Measurements from ENCODE around the gene FAM13B.

The FAM13B gene

DNA sequence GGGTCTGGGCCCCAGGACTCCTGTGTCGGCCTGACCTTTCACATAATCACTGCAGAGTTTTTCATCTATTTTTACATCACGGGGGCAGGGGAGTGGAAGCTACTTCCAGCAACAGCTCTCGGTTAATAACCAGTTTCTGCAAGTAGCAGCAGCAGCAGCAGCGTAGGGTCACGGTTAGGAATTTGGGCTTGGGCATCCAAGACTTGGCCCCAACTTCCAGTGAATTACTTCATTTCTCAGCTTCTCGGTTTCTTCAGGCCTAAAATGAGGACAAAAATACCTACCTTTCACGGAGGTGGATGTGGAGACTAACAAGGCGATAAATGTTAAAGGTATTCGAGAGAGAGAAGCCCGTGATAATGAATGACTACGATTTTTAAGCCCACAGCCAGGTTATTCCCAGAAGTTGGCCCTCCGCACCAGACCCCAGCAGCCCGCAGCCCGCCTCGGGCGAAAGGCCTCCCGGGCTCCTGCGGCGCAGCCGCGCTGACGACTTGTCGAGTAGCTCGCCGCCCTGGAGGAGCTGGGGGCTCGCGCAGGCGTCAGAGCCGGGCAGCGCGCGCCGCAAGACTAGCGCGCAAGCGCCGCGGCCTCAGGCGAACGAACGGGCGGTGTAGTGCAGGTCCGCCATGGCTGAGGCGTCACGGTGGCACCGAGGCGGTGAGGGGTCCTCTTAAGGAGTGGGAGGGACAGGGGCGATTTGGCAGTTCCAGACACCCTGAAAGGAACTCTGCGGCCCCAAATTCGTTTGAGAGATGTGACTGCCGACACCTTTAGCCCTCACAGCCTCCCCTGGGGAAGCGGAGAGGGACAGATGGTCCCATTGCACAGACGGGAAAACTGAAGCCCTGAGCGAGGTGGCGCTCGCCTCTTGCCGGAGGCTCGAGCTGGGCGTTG is 143.8 kb downstream of the FAM13B start, which contains the start of gene PKD2L2:
Gene PKD2L2, plus strand, starts transcription at position 595 of the 897 bp plus-strand sequence. Its CDS starts 35 bp downstream, at position 630.
- peak; percentile 98 for DNase-seq (ENCODE audit: low read depth)
- peak within 1 kb of the TSS; percentile 98 for H3K4me3 ChIP-seq (ENCODE audit: low read depth, low read length)
- TF ChIP-seq, protein P1, sequence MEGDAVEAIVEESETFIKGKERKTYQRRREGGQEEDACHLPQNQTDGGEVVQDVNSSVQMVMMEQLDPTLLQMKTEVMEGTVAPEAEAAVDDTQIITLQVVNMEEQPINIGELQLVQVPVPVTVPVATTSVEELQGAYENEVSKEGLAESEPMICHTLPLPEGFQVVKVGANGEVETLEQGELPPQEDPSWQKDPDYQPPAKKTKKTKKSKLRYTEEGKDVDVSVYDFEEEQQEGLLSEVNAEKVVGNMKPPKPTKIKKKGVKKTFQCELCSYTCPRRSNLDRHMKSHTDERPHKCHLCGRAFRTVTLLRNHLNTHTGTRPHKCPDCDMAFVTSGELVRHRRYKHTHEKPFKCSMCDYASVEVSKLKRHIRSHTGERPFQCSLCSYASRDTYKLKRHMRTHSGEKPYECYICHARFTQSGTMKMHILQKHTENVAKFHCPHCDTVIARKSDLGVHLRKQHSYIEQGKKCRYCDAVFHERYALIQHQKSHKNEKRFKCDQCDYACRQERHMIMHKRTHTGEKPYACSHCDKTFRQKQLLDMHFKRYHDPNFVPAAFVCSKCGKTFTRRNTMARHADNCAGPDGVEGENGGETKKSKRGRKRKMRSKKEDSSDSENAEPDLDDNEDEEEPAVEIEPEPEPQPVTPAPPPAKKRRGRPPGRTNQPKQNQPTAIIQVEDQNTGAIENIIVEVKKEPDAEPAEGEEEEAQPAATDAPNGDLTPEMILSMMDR (IDR thresholded peaks at IDR 0.05; ENCODE audit: insufficient read depth, low read depth, low read length, missing control alignments), result no peak

- DNase-seq (ENCODE audit: low read depth), result no peak
- TF ChIP-seq, protein P1 (IDR thresholded peaks at IDR 0.05; ENCODE audit: insufficient read depth, low read depth, low read length, missing control alignments), result no peak
- H3K4me3 ChIP-seq (ENCODE audit: low read depth, low read length), result peak overlapping the region; percentile 98
Measured at GRCh38 chr5:137888466-137888862, 144.4 kb downstream of the FAM13B start.

Measured in GM12865 (cell line).